ENCODE measurements around the gene SLC44A4. TPM values are rescaled to one million over a fixed set of nuclear protein-coding genes. Genes with fewer than 3 reads are reported as not detected.

SLC44A4 gene
- total and polyA plus RNA-seq, 9 of the 15 experiments (the other 6 are each of a cell fraction or from before 2014, with no cell fraction given), result 7.9 to 18.6 (median 11.2) TPM

- peak; percentile 98 for TF ChIP-seq GTF2B (IDR thresholded peaks at IDR 0.05; ENCODE audit: extremely low read depth, insufficient read length)
- peak; percentile 81 for TF ChIP-seq SMAD4 (CRISPR knock-in tag; conservative IDR thresholded peaks at IDR 0.05)
- TF ChIP-seq SAFB (IDR thresholded peaks at IDR 0.05; ENCODE audit: borderline replicate concordance, low read depth, low read length), result no peak
- peak; percentile 79 for TF ChIP-seq ATF4 (CRISPR knock-in tag; IDR thresholded peaks at IDR 0.05)
- TF ChIP-seq ZNF79 (CRISPR knock-in tag; IDR thresholded peaks at IDR 0.05; ENCODE audit: low read depth), result no peak
- TF ChIP-seq ZNF277 (CRISPR knock-in tag; IDR thresholded peaks at IDR 0.05; ENCODE audit: borderline replicate concordance), result no peak
- TF ChIP-seq NONO (IDR thresholded peaks at IDR 0.05; ENCODE audit: low read depth in 2 of 2, low read length in 1 of 2), result peak in 1 of 2 experiments; percentile 88; a peak in 2 of 4 replicates
- no peak for TF ChIP-seq ZNF146 (CRISPR knock-in tag; IDR thresholded peaks at IDR 0.05; ENCODE audit: unreplicated experiment)
- peak; percentile 75 for TF ChIP-seq RBM25 (IDR thresholded peaks at IDR 0.05; ENCODE audit: low read depth, low read length, severe bottlenecking)
- peak; percentile 97; the same call in 1 of the 2 replicates for TF ChIP-seq ZBED1 (IDR thresholded peaks at IDR 0.05)
- TF ChIP-seq RAD21 (CRISPR knock-in tag; conservative IDR thresholded peaks at IDR 0.05 in 1 of 2, IDR thresholded peaks at IDR 0.05 in 1 of 2), result peak; percentile 16 to 30; a peak in 3 of 4 replicates
- no peak for TF ChIP-seq MCM5 (IDR thresholded peaks at IDR 0.05; ENCODE audit: low read depth)
- TF ChIP-seq ZHX1 (conservative IDR thresholded peaks at IDR 0.05; ENCODE audit: low read length), result 0 out of 2 replicates have a peak, but pooled peaks have one; percentile 63
- peak; percentile 95 for TF ChIP-seq MBD2 (IDR thresholded peaks at IDR 0.05; ENCODE audit: borderline replicate concordance, low read depth)
- TF ChIP-seq ZNF717 (CRISPR knock-in tag; IDR thresholded peaks at IDR 0.05), result 0 out of 2 replicates have a peak, but pooled peaks have one; percentile 23
- TF ChIP-seq THAP12 (CRISPR knock-in tag; IDR thresholded peaks at IDR 0.05), result peak; percentile 97
- TF ChIP-seq ZNF76 (CRISPR knock-in tag; IDR thresholded peaks at IDR 0.05; ENCODE audit: borderline replicate concordance), result peak; percentile 83; the same call in 1 of the 2 replicates
Measured at GRCh38 chr6:31815025-31815838, 63.6 kb downstream of the SLC44A4 start, which contains the start of the genes HSPA1A and HSPA1L (continued).
